NCI-H82 treated with DMSO at 0.1 percent for 48 hours (cell line): Measurements from ENCODE around the gene CDH22.

Experiments used
- DNase-seq: peaks from one replicate; lab custom pipeline; 2025; ENCODE audit not compliant: unreplicated experiment; lab: John Stamatoyannopoulos, UW

Gene CDH22

GRCh38 chr20:46343348-46343974, 35.2 kb upstream of the CDH22 start:
- peak; percentile 18 for DNase-seq

- DNase-seq, result no peak
Observed at GRCh38 chr20:46342451-46343347, 34.4 kb upstream of the CDH22 start.

GRCh38 chr20:46342010-46342378, 33.7 kb upstream of the CDH22 start:
- DNase-seq, result no peak

GRCh38 chr20:46341074-46342009, 33.0 kb upstream of the CDH22 start:
- DNase-seq, result no peak

- no peak for DNase-seq
Observed at GRCh38 chr20:46339037-46339436, 30.7 kb upstream of the CDH22 start.

- no peak for DNase-seq
Observed at GRCh38 chr20:46336735-46337134, 28.4 kb upstream of the CDH22 start.

- no peak for DNase-seq
Observed at GRCh38 chr20:46334303-46334904, 26.1 kb upstream of the CDH22 start.

- peak; percentile 63 for DNase-seq
Observed at GRCh38 chr20:46333161-46333991, 25.1 kb upstream of the CDH22 start.

- peak; percentile 71 for DNase-seq
Observed at GRCh38 chr20:46332373-46333160, 24.3 kb upstream of the CDH22 start.

- no peak for DNase-seq
Observed at GRCh38 chr20:46331611-46332361, 23.5 kb upstream of the CDH22 start.

GRCh38 chr20:46330831-46331371, 22.6 kb upstream of the CDH22 start:
- DNase-seq, result no peak

GRCh38 chr20:46330072-46330763, 21.9 kb upstream of the CDH22 start:
- DNase-seq, result no peak

GRCh38 chr20:46328200-46328882, 20.0 kb upstream of the CDH22 start:
- DNase-seq, result peak; percentile 87

GRCh38 chr20:46327557-46327956, 19.3 kb upstream of the CDH22 start:
- no peak for DNase-seq

- no peak for DNase-seq
Observed at GRCh38 chr20:46325789-46326188, 17.5 kb upstream of the CDH22 start.

GRCh38 chr20:46324960-46325703, 16.8 kb upstream of the CDH22 start:
- peak; percentile 51 for DNase-seq
